Measurements from ENCODE around the gene NKG7. TPM values are rescaled to one million over a fixed set of nuclear protein-coding genes. Genes with fewer than 3 reads are reported as not detected.

NKG7 gene
- total RNA-seq, 1 donor from 2014 or later = not detected

- FAIRE-seq (no peak), DNase-seq (ENCODE audit: low read depth) (no peak)
- H3K4me3 ChIP-seq (ENCODE audit: low read depth, low read length) = no peak overlapping the region
- no peak for TF ChIP-seq CTCF (IDR thresholded peaks at IDR 0.05; ENCODE audit: insufficient read depth, low read length, severe bottlenecking)
- no peaks in the 10 kb centered on the region for H3K36me3 ChIP-seq (ENCODE audit: control insufficient read depth, insufficient read depth, low read length)
- no peaks in the 10 kb centered on the region for H3K27me3 ChIP-seq (ENCODE audit: control insufficient read depth, insufficient read depth, low read length)
These were observed 7.9 kb upstream of the NKG7 start for GRCh38 chr19:51380379-51380778.

- TF ChIP-seq CTCF (IDR thresholded peaks at IDR 0.05; ENCODE audit: insufficient read depth, low read length, severe bottlenecking) = no peak
- FAIRE-seq (no peak), DNase-seq (ENCODE audit: low read depth) (no peak)
- H3K36me3 ChIP-seq (ENCODE audit: control insufficient read depth, insufficient read depth, low read length) = no peaks in the 10 kb centered on the region
- no peak overlapping the region for H3K4me3 ChIP-seq (ENCODE audit: low read depth, low read length)
- no peaks in the 10 kb centered on the region for H3K27me3 ChIP-seq (ENCODE audit: control insufficient read depth, insufficient read depth, low read length)
These were observed 5.0 kb upstream of the NKG7 start for GRCh38 chr19:51377422-51377821.

GRCh38 chr19:51375504-51376221 lies 3.2 kb upstream of the NKG7 start:
- Histone ChIP-seq H3K4me3 (ENCODE audit: low read depth, low read length) (no peak overlapping the region), H3K36me3 (ENCODE audit: control insufficient read depth, insufficient read depth, low read length) (no peaks in the 10 kb centered on the region), H3K27me3 (ENCODE audit: control insufficient read depth, insufficient read depth, low read length) (no peaks in the 10 kb centered on the region)
- FAIRE-seq (peak; percentile 90), DNase-seq (ENCODE audit: low read depth) (no peak)
- TF ChIP-seq CTCF (IDR thresholded peaks at IDR 0.05; ENCODE audit: insufficient read depth, low read length, severe bottlenecking) = no peak

- Histone ChIP-seq H3K4me3 (ENCODE audit: low read depth, low read length) (no peak overlapping the region), H3K36me3 (ENCODE audit: control insufficient read depth, insufficient read depth, low read length) (no peaks in the 10 kb centered on the region), H3K27me3 (ENCODE audit: control insufficient read depth, insufficient read depth, low read length) (no peaks in the 10 kb centered on the region)
- DNase-seq (ENCODE audit: low read depth) = no peak
- no peak for TF ChIP-seq CTCF (IDR thresholded peaks at IDR 0.05; ENCODE audit: insufficient read depth, low read length, severe bottlenecking)
- no peak for FAIRE-seq
These were observed 319 bp downstream of the NKG7 start for GRCh38 chr19:51372021-51372648.

GRCh38 chr19:51371186-51371690 lies 1.2 kb downstream of the NKG7 start:
- DNase-seq (ENCODE audit: low read depth) = no peak
- no peaks in the 10 kb centered on the region for H3K27me3 ChIP-seq (ENCODE audit: control insufficient read depth, insufficient read depth, low read length)
- no peak for FAIRE-seq
- no peaks in the 10 kb centered on the region for H3K36me3 ChIP-seq (ENCODE audit: control insufficient read depth, insufficient read depth, low read length)
- no peak overlapping the region for H3K4me3 ChIP-seq (ENCODE audit: low read depth, low read length)
- no peak for TF ChIP-seq CTCF (IDR thresholded peaks at IDR 0.05; ENCODE audit: insufficient read depth, low read length, severe bottlenecking)

Measured in bronchial epithelial cell (primary cell).